Erythroblast (primary cell): Measurements from ENCODE around the gene ORC1.

Source experiments
- GATA1 ChIP-seq: IDR thresholded peaks from 2 replicates; pipeline ENCODE4 v1.6.1; 2011; ENCODE audit warnings: low read depth, mild to moderate bottlenecking, control low read depth, low read length, moderate library complexity
- POLR2A ChIP-seq: IDR thresholded peaks from 2 replicates; pipeline ENCODE4 v1.6.1; 2011; ENCODE audit warnings: mild to moderate bottlenecking, low read length

DNA sequence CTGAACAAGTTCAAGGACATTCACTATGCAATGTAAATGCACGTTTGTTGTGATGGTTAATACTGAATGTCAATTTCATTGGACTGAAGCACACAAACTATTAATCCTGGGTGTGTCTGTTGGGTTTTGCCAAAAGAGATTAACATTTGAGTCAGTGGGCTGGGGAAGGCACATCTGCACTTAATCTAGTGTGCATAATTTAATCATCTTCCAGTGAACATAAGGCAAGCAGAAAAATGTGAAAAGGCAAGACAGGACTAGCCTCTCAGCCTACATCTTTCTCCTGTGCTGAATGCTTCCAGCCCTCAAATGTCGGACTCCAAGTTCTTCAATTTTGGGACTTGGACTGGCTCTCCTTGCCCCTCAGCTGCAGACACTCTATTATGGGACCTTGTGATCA lies 40.2 kb upstream of the ORC1 start:
- no peak for TF ChIP-seq POLR2A
- TF ChIP-seq GATA1: no peak
